Uterus (tissue), 4 donors: Measurements from ENCODE around the gene KCNK3. TPM values are rescaled to one million over a fixed set of nuclear protein-coding genes. Genes with fewer than 3 reads are reported as not detected.

Experiments used
- DNase-seq, 2 donors: peaks; one replicate each; pipeline ENCODE4 v3.0.0-alpha.2; 2019 to 2020
- H3K27ac ChIP-seq, 2 donors: fragments of 200-600 bp; sonication (generic); 1 replicate in 1 of 2; 2 replicates in 1 of 2; pipeline ENCODE4 v1.5.1; 2016 to 2018
- H3K27me3 ChIP-seq, 2 donors: fragments of 200-600 bp; sonication (generic); one replicate each; pipeline ENCODE4 v1.5.1; 2018 to 2019; ENCODE audit warnings: control low read depth in 1 of 2
- H3K36me3 ChIP-seq, 2 donors: fragments of 200-600 bp; sonication (generic); one replicate each; pipeline ENCODE4 v1.5.1; 2019; ENCODE audit warnings: control low read depth in 1 of 2
- H3K4me1 ChIP-seq, 2 donors: fragments of 200-600 bp; sonication (generic); one replicate each; pipeline ENCODE4 v1.5.1; 2018 to 2019; ENCODE audit warnings: control low read depth in 1 of 2
- H3K4me3 ChIP-seq, 2 donors: fragments of 200-600 bp; sonication (generic); 1 replicate in 1 of 2; 2 replicates in 1 of 2; pipeline ENCODE4 v1.5.1; 2018 to 2019; ENCODE audit warnings: mild to moderate bottlenecking in 1 of 2
- H3K9me3 ChIP-seq, 2 donors: fragments of 200-600 bp; sonication (generic); one replicate each; pipeline ENCODE4 v1.5.1; 2019; ENCODE audit warnings: control low read depth in 1 of 2
- POLR2A ChIP-seq, 2 donors: fragments of 450-650 bp; IDR thresholded peaks; one replicate each; pipeline ENCODE4 v1.6.1; 2016; ENCODE audit warnings: antibody characterized with exemption in 2 of 2, mild to moderate bottlenecking in 1 of 2, moderate library complexity in 1 of 2
- intact Hi-C: fragments of 100-400 bp; cut with DNase I; formaldehyde crosslinking; loops from one replicate; pipeline ENCODE4 v1.15.1; 2023; ENCODE audit warnings: low total_unique reads
- small RNA-seq: library from RNA; depleted of rRNA; stranded (forward); fragments of <200 nt; gene quantifications from one replicate; pipeline ENCODE3, GENCODE V24; 2016
- total RNA-seq, 4 donors: library from RNA; depleted of rRNA in 3 of 4; stranded (reverse); fragments of >200 nt in 3 of 4; gene quantifications; one replicate each; pipeline versions ENCODE4 v1.1.0 to v1.2.4, GENCODE V29; 2014 to 2023
- TF ChIP-seq, protein P1 (sequence below), 4 experiments: fragments of 200-600 bp in 2 of 4; fragments of 450-650 bp in 2 of 4; sonication (generic) in 2 of 4; IDR thresholded peaks; one replicate each; pipeline ENCODE4 v1.5.1; 2016 to 2019; ENCODE audit warnings: antibody characterized with exemption in 4 of 4, mild to moderate bottlenecking in 2 of 4, moderate library complexity in 1 of 4
- donor health status: DM: yes; HTN: yes; CAD: no.

The KCNK3 gene
- total RNA-seq, 4 donors from 2014 or later = 0.29 to 7.8 (median 4.6) TPM

DNA sequence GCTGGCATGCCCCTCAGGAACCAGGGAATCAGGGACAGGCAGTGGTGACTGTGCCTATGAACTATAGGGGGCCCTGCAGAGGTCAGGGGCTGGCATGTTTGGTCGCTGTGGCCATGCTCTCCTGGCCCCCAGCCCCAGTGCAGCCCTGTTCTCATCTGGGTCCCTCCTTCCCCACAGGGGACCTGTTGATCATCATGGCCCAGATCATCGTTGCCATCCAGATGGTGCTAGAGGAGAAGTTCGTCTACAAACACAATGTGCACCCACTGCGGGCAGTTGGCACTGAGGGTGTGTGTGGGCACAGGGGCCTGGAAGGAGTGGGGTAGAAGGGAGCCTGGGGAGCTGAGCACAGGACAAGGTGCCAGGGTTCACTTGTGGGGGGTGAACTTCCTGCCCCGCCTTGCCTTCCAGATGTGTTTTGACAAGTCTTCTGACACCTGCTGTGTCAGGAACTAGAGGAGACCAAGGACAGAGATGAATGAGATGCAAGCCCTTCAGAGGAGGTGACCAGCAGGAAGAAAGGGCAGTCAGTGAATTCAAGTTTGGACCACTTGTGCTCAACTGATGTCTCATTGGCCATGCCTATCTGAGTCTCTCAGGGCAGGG is 83.8 kb downstream of the KCNK3 start:
- Histone ChIP-seq H3K27me3 (no peaks in the 10 kb centered on the region), H3K4me3 (no peak overlapping the region), H3K27ac (no peak overlapping the region), H3K4me1 (peaks cover 11 to 19% of the 10 kb centered on the region in 2 donors), H3K9me3 (no peaks in the 10 kb centered on the region), H3K36me3 (no peaks in the 10 kb centered on the region)
- intact Hi-C loops = no loop called here
- DNase-seq = no peak
- no peak for TF ChIP-seq POLR2A (IDR thresholded peaks at IDR 0.05)

DNA sequence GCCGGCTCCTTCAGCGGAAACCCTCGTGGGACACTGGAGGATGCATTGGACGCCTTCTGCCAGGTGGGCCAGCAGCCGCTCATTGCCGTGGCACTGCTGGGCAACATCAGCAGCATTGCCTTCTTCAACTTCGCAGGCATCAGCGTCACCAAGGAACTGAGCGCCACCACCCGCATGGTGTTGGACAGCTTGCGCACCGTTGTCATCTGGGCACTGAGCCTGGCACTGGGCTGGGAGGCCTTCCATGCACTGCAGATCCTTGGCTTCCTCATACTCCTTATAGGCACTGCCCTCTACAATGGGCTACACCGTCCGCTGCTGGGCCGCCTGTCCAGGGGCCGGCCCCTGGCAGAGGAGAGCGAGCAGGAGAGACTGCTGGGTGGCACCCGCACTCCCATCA is 85.6 kb downstream of the KCNK3 start:
- Histone ChIP-seq H3K9me3 (no peaks in the 10 kb centered on the region), H3K4me1 (peaks cover 0 to under 1% of the 10 kb centered on the region in 2 donors), H3K36me3 (no peaks in the 10 kb centered on the region), H3K4me3 (no peak overlapping the region), H3K27ac (no peak overlapping the region), H3K27me3 (no peaks in the 10 kb centered on the region)
- intact Hi-C loops = no loop called here
- no peak for DNase-seq
- no peak for TF ChIP-seq POLR2A (IDR thresholded peaks at IDR 0.05)
- TF ChIP-seq, protein P1, sequence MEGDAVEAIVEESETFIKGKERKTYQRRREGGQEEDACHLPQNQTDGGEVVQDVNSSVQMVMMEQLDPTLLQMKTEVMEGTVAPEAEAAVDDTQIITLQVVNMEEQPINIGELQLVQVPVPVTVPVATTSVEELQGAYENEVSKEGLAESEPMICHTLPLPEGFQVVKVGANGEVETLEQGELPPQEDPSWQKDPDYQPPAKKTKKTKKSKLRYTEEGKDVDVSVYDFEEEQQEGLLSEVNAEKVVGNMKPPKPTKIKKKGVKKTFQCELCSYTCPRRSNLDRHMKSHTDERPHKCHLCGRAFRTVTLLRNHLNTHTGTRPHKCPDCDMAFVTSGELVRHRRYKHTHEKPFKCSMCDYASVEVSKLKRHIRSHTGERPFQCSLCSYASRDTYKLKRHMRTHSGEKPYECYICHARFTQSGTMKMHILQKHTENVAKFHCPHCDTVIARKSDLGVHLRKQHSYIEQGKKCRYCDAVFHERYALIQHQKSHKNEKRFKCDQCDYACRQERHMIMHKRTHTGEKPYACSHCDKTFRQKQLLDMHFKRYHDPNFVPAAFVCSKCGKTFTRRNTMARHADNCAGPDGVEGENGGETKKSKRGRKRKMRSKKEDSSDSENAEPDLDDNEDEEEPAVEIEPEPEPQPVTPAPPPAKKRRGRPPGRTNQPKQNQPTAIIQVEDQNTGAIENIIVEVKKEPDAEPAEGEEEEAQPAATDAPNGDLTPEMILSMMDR (IDR thresholded peaks at IDR 0.05) = no peak

DNA sequence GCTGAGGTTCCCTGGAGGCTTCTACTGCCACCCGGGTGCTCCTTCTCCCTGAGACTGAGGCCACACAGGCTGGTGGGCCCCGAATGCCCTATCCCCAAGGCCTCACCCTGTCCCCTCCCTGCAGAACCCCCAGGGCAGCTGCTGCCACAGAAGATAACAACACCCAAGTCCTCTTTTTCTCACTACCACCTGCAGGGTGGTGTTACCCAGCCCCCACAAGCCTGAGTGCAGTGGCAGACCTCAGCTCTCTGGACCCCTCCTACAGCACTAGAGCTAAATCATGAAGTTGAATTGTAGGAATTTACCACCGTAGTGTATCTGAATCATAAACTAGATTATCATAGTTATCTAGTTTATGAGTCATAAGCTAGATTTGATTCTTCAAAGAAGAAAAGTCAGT is 86.0 kb downstream of the KCNK3 start:
- Histone ChIP-seq H3K27me3 (no peaks in the 10 kb centered on the region), H3K9me3 (no peaks in the 10 kb centered on the region), H3K36me3 (no peaks in the 10 kb centered on the region), H3K4me3 (no peak overlapping the region), H3K27ac (no peak overlapping the region), H3K4me1 (no peaks in the 10 kb centered on the region)
- DNase-seq = no peak
- TF ChIP-seq, protein P1 (IDR thresholded peaks at IDR 0.05) = no peak
- TF ChIP-seq POLR2A (IDR thresholded peaks at IDR 0.05) = no peak
- intact Hi-C loops = no loop called here

DNA sequence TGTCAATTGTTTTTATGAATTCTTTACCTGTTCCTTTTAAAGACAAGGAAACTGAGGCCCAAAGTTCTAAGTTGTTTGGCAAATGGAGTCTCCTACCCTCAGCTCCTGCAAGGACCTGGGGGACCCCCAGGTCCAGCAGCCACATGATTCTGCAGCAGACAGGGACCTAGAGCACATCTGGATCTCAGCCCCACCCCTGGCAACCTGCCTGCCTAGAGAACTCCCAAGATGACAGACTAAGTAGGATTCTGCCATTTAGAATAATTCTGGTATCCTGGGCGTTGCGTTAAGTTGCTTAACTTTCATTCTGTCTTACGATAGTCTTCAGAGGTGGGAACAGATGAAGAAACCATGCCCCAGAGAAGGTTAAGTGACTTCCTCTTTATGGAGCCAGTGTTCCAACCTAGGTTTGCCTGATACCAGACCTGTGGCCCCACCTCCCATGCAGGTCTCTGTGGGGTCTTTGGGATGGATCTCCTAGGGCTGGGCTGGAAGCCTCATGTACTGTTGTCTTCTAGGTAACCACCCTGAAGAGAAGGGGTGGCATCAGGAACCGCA is 87.8 kb downstream of the KCNK3 start:
- H3K9me3 ChIP-seq = no peaks in the 10 kb centered on the region
- intact Hi-C loops = no loop called here
- H3K4me1 ChIP-seq = no peaks in the 10 kb centered on the region
- H3K27ac ChIP-seq = no peak overlapping the region
- no peaks in the 10 kb centered on the region for H3K27me3 ChIP-seq
- TF ChIP-seq, protein P1 (IDR thresholded peaks at IDR 0.05) = no peak
- no peak for TF ChIP-seq POLR2A (IDR thresholded peaks at IDR 0.05)
- H3K4me3 ChIP-seq = no peak overlapping the region
- H3K36me3 ChIP-seq = no peaks in the 10 kb centered on the region
- no peak for DNase-seq

Small RNA genes within 50 kb of the gene (small RNA-seq; reads per million reads assigned to genes)
- not detected for gene AC015977.1

Other genes starting within 250 kb of the KCNK3 start
- gene OTOF, start 214.6 kb upstream of the KCNK3 start, total RNA-seq = under 1 TPM in 1 of 4 donors, not detected in 3; 0.21 TPM
- gene CIB4, start 51.4 kb upstream of the KCNK3 start, total RNA-seq = under 1 TPM in 1 of 4 donors, not detected in 3; 0.61 TPM
- 10 to 100 TPM in 3 of 4 donors, 1 to 10 TPM in 1; 8.2 to 44.2 (median 18.5) TPM for gene SLC35F6, start 71.6 kb downstream of the KCNK3 start, total RNA-seq
- gene CENPA, start 93.3 kb downstream of the KCNK3 start, total RNA-seq = 1 to 10 TPM in 1 of 4 donors, not detected in 3; 2.8 TPM
- gene DPYSL5, start 155.4 kb downstream of the KCNK3 start, total RNA-seq = 1 to 10 TPM in 1 of 4 donors, not detected in 3; 1.8 TPM